Measurements from ENCODE around the gene RASGRF2. TPM values are rescaled to one million over a fixed set of nuclear protein-coding genes. Genes with fewer than 3 reads are reported as not detected.

The RASGRF2 gene
- polyA plus RNA-seq, 1 donor from 2014 or later = 0.42 TPM

DNA sequence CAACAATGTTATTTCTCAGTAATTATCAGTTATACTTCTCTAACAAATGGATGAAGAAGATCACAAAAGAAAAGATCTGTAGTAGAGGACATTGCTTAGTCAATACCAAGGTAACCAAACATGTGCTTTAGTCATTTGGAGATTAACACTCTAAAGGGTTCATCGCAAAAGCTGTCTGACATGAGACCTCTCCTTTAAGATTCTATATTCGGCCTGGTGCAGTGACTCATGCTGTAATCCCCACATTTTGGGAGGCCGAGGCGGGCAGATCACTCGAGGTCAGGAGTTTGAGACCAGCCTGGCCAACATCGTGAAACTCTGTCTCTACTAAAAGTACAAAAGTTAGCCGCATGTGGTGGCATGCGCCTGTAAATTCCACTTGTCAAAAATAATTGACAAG, 254.7 kb downstream of the RASGRF2 start:
- H3K36me3 ChIP-seq (ENCODE audit: insufficient read depth, low read length) = no peaks in the 10 kb centered on the region
- TF ChIP-seq POLR2AphosphoS5 (IDR thresholded peaks at IDR 0.05) = no peak
- no peak for TF ChIP-seq EZH2 (IDR thresholded peaks at IDR 0.05; ENCODE audit: borderline replicate concordance, insufficient read depth, low read length, poor library complexity, severe bottlenecking)
- no peak for TF ChIP-seq TAF1 (IDR thresholded peaks at IDR 0.05; ENCODE audit: low read depth)
- no peak for TF ChIP-seq EP300 (conservative IDR thresholded peaks at IDR 0.05; ENCODE audit: poor library complexity, severe bottlenecking)
- no peaks in the 10 kb centered on the region for H3K9me2 ChIP-seq (ENCODE audit: insufficient read depth, low read length)
- no peak overlapping the region for H3K4me2 ChIP-seq (ENCODE audit: low read length)
- H3F3A ChIP-seq (ENCODE audit: insufficient read depth, low read length, poor library complexity, severe bottlenecking) = no peaks in the 10 kb centered on the region
- H3K9ac ChIP-seq (ENCODE audit: low read length) = no peak overlapping the region
- H3K9me3 ChIP-seq (ENCODE audit: low read length) = no peaks in the 10 kb centered on the region
- H2AFZ ChIP-seq (ENCODE audit: low read depth, low read length) = no peak overlapping the region
- H3K27ac ChIP-seq (ENCODE audit: low read length) = no peak overlapping the region
- no peaks in the 10 kb centered on the region for H3K27me3 ChIP-seq (ENCODE audit: insufficient read depth, low read depth, low read length)
- no peaks in the 10 kb centered on the region for H4K20me1 ChIP-seq (ENCODE audit: insufficient read depth)
- H3K79me2 ChIP-seq (replicated peaks; ENCODE audit: insufficient read depth, low read length) = no peaks in the 10 kb centered on the region
- H3K4me3 ChIP-seq (ENCODE audit: low read length) = no peak overlapping the region

DNA sequence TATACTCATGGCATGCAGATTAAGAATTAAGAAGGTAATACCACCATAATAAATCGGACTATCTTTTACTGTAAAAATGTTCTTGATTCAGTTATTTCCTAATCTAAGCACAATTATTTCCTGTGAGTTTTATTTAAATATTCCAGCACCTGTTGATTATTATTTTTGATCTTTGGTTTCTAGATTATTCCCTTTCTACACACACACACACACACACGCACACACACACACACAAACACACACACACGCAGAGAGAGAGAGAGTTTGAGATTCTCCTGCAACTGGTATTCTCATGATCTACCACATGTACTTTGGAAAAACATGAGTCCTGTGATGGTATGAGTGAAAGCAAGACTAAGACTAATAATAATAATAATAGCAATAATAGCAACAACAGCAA, 256.0 kb downstream of the RASGRF2 start:
- H3K36me3 ChIP-seq (ENCODE audit: insufficient read depth, low read length) = no peaks in the 10 kb centered on the region
- no peak for TF ChIP-seq EP300 (conservative IDR thresholded peaks at IDR 0.05; ENCODE audit: poor library complexity, severe bottlenecking)
- no peak for TF ChIP-seq EZH2 (IDR thresholded peaks at IDR 0.05; ENCODE audit: borderline replicate concordance, insufficient read depth, low read length, poor library complexity, severe bottlenecking)
- H3K4me2 ChIP-seq (ENCODE audit: low read length) = no peak overlapping the region
- no peaks in the 10 kb centered on the region for H3K27me3 ChIP-seq (ENCODE audit: insufficient read depth, low read depth, low read length)
- no peak overlapping the region for H3K27ac ChIP-seq (ENCODE audit: low read length)
- no peak overlapping the region for H3K4me3 ChIP-seq (ENCODE audit: low read length)
- no peaks in the 10 kb centered on the region for H3F3A ChIP-seq (ENCODE audit: insufficient read depth, low read length, poor library complexity, severe bottlenecking)
- H3K9me3 ChIP-seq (ENCODE audit: low read length) = no peaks in the 10 kb centered on the region
- no peaks in the 10 kb centered on the region for H3K79me2 ChIP-seq (replicated peaks; ENCODE audit: insufficient read depth, low read length)
- no peak overlapping the region for H3K9ac ChIP-seq (ENCODE audit: low read length)
- no peak overlapping the region for H2AFZ ChIP-seq (ENCODE audit: low read depth, low read length)
- H4K20me1 ChIP-seq (ENCODE audit: insufficient read depth) = no peaks in the 10 kb centered on the region
- no peaks in the 10 kb centered on the region for H3K9me2 ChIP-seq (ENCODE audit: insufficient read depth, low read length)

DNA sequence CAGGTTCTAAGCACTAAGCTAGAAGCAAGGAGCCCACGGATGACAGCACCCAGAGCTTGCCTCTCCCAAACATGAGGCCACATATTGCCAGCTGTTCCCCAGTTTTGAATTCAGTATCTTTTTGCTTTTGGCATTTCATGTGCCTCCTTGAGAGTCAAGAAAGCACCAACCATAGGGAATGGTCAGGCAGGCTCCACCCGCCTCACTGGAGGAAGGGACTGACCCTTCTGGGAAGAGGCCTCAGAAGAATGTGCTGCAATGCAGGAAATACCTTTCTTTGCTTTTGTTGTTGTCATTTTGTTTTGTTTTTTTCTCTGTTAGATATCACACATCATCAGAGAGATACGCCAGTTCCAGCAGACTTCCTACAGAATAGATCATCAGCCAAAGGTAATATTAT, 259.2 kb downstream of the RASGRF2 start:
- Histone ChIP-seq H3K4me2 (ENCODE audit: low read length) (no peak overlapping the region), H3K79me2 (replicated peaks; ENCODE audit: insufficient read depth, low read length) (no peaks in the 10 kb centered on the region)
- TF ChIP-seq POLR2AphosphoS5 (IDR thresholded peaks at IDR 0.05) (no peak), RAD21 (conservative IDR thresholded peaks at IDR 0.05) (no peak), SMC3 (conservative IDR thresholded peaks at IDR 0.05; ENCODE audit: poor library complexity) (no peak), EZH2 (IDR thresholded peaks at IDR 0.05; ENCODE audit: borderline replicate concordance, insufficient read depth, low read length, poor library complexity, severe bottlenecking) (no peak)
- TF ChIP-seq, protein P1, sequence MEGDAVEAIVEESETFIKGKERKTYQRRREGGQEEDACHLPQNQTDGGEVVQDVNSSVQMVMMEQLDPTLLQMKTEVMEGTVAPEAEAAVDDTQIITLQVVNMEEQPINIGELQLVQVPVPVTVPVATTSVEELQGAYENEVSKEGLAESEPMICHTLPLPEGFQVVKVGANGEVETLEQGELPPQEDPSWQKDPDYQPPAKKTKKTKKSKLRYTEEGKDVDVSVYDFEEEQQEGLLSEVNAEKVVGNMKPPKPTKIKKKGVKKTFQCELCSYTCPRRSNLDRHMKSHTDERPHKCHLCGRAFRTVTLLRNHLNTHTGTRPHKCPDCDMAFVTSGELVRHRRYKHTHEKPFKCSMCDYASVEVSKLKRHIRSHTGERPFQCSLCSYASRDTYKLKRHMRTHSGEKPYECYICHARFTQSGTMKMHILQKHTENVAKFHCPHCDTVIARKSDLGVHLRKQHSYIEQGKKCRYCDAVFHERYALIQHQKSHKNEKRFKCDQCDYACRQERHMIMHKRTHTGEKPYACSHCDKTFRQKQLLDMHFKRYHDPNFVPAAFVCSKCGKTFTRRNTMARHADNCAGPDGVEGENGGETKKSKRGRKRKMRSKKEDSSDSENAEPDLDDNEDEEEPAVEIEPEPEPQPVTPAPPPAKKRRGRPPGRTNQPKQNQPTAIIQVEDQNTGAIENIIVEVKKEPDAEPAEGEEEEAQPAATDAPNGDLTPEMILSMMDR (IDR thresholded peaks at IDR 0.05; ENCODE audit: poor library complexity, severe bottlenecking) = no peak

DNA sequence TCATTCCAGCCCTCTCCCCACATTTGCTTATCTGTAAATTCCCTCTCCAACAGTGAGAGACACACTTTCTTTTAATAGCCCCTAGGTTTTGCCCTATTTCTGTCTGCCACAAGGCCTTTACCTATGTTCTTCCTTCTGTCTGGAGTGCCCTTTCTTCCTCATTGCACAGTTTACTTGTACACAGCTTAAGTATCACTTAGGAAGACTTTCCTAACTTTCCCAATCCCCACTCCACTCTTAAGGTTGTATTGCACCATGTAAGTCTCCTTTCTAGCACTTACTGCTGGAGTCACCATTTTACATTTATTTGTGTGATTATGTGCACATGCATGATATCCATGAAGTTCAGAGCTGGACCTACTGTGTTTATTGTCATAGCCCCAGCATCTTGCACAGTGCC, 262.1 kb downstream of the RASGRF2 start:
- H3F3A ChIP-seq (ENCODE audit: insufficient read depth, low read length, poor library complexity, severe bottlenecking) = no peaks in the 10 kb centered on the region
- H3K4me3 ChIP-seq (ENCODE audit: low read length) = no peak overlapping the region
- H3K36me3 ChIP-seq (ENCODE audit: insufficient read depth, low read length) = no peaks in the 10 kb centered on the region
- H3K9ac ChIP-seq (ENCODE audit: low read length) = no peak overlapping the region
- no peaks in the 10 kb centered on the region for H3K9me2 ChIP-seq (ENCODE audit: insufficient read depth, low read length)
- TF ChIP-seq EP300 (conservative IDR thresholded peaks at IDR 0.05; ENCODE audit: poor library complexity, severe bottlenecking) = no peak
- TF ChIP-seq, protein P1 (IDR thresholded peaks at IDR 0.05; ENCODE audit: poor library complexity, severe bottlenecking) = no peak
- TF ChIP-seq TAF1 (IDR thresholded peaks at IDR 0.05; ENCODE audit: low read depth) = no peak
- no peak for TF ChIP-seq RAD21 (conservative IDR thresholded peaks at IDR 0.05)
- no peak for TF ChIP-seq MXI1 (conservative IDR thresholded peaks at IDR 0.05; ENCODE audit: poor library complexity, severe bottlenecking)
- TF ChIP-seq, protein P2, sequence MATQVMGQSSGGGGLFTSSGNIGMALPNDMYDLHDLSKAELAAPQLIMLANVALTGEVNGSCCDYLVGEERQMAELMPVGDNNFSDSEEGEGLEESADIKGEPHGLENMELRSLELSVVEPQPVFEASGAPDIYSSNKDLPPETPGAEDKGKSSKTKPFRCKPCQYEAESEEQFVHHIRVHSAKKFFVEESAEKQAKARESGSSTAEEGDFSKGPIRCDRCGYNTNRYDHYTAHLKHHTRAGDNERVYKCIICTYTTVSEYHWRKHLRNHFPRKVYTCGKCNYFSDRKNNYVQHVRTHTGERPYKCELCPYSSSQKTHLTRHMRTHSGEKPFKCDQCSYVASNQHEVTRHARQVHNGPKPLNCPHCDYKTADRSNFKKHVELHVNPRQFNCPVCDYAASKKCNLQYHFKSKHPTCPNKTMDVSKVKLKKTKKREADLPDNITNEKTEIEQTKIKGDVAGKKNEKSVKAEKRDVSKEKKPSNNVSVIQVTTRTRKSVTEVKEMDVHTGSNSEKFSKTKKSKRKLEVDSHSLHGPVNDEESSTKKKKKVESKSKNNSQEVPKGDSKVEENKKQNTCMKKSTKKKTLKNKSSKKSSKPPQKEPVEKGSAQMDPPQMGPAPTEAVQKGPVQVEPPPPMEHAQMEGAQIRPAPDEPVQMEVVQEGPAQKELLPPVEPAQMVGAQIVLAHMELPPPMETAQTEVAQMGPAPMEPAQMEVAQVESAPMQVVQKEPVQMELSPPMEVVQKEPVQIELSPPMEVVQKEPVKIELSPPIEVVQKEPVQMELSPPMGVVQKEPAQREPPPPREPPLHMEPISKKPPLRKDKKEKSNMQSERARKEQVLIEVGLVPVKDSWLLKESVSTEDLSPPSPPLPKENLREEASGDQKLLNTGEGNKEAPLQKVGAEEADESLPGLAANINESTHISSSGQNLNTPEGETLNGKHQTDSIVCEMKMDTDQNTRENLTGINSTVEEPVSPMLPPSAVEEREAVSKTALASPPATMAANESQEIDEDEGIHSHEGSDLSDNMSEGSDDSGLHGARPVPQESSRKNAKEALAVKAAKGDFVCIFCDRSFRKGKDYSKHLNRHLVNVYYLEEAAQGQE (IDR thresholded peaks at IDR 0.05; ENCODE audit: borderline replicate concordance) = no peak
- no peak for TF ChIP-seq SMC3 (conservative IDR thresholded peaks at IDR 0.05; ENCODE audit: poor library complexity)
- TF ChIP-seq EZH2 (IDR thresholded peaks at IDR 0.05; ENCODE audit: borderline replicate concordance, insufficient read depth, low read length, poor library complexity, severe bottlenecking) = no peak
- TF ChIP-seq POLR2AphosphoS5 (IDR thresholded peaks at IDR 0.05) = no peak
- no peaks in the 10 kb centered on the region for H3K79me2 ChIP-seq (replicated peaks; ENCODE audit: insufficient read depth, low read length)
- no peaks in the 10 kb centered on the region for H3K9me3 ChIP-seq (ENCODE audit: low read length)
- H3K27me3 ChIP-seq (ENCODE audit: insufficient read depth, low read depth, low read length) = no peaks in the 10 kb centered on the region
- H3K4me2 ChIP-seq (ENCODE audit: low read length) = no peak overlapping the region
- H3K27ac ChIP-seq (ENCODE audit: low read length) = no peak overlapping the region
- H4K20me1 ChIP-seq (ENCODE audit: insufficient read depth) = no peaks in the 10 kb centered on the region
- H2AFZ ChIP-seq (ENCODE audit: low read depth, low read length) = no peak overlapping the region

More for the DNA sequence above, 259.2 kb downstream of the RASGRF2 start:
- Histone ChIP-seq H3K27me3 (ENCODE audit: insufficient read depth, low read depth, low read length) (no peaks in the 10 kb centered on the region), H3K36me3 (ENCODE audit: insufficient read depth, low read length) (no peaks in the 10 kb centered on the region), H3K4me3 (ENCODE audit: low read length) (no peak overlapping the region), H3K9me2 (ENCODE audit: insufficient read depth, low read length) (no peaks in the 10 kb centered on the region), H3K9ac (ENCODE audit: low read length) (no peak overlapping the region), H3F3A (ENCODE audit: insufficient read depth, low read length, poor library complexity, severe bottlenecking) (no peaks in the 10 kb centered on the region), H2AFZ (ENCODE audit: low read depth, low read length) (no peak overlapping the region), H3K9me3 (ENCODE audit: low read length) (no peaks in the 10 kb centered on the region), H3K27ac (ENCODE audit: low read length) (no peak overlapping the region), H4K20me1 (ENCODE audit: insufficient read depth) (no peaks in the 10 kb centered on the region)
